HepG2 (cell line): ENCODE data around the gene SP7.

Experiments
- CREB1 ChIP-seq, 2 experiments: fragments of 450-650 bp in 1 of 2; IDR thresholded peaks; 2 replicates each; pipeline ENCODE4 v1.6.1; 2016 to 2017; ENCODE audit warnings: control low read depth in 1 of 2, mild to moderate bottlenecking in 1 of 2, missing compliant biosample characterization in 1 of 2, missing genetic modification characterization in 1 of 2
- GLI4 ChIP-seq: sonication (generic); formaldehyde crosslinking; IDR thresholded peaks from 2 replicates; pipeline ENCODE4 v1.5.1; 2020; ENCODE audit warnings: missing genetic modification reagents, mild to moderate bottlenecking, moderate library complexity, borderline replicate concordance
- KDM5A ChIP-seq: fragments of 200-600 bp; sonication (generic); IDR thresholded peaks from 2 replicates; pipeline ENCODE4 v1.7.0; 2018; ENCODE audit warnings: antibody characterized with exemption, mild to moderate bottlenecking, low read length, borderline replicate concordance
- MZF1 ChIP-seq: sonication (generic); formaldehyde crosslinking; IDR thresholded peaks from 2 replicates; pipeline ENCODE4 v1.8.1; 2023; ENCODE audit warnings: mild to moderate bottlenecking, missing genetic modification reagents, borderline replicate concordance
- POLR2A ChIP-seq, 2 experiments: IDR thresholded peaks; 2 replicates each; pipeline ENCODE4 v1.6.1; 2011; ENCODE audit warnings: low read depth in 2 of 2, low read length in 2 of 2, mild to moderate bottlenecking in 1 of 2, moderate library complexity in 1 of 2; ENCODE audit not compliant: insufficient read depth in 1 of 2
- TARDBP ChIP-seq: sonication (generic); formaldehyde crosslinking; IDR thresholded peaks from 2 replicates; pipeline ENCODE4 v1.8.0; 2022; ENCODE audit warnings: mild to moderate bottlenecking, missing genetic modification reagents
- ZNF7 ChIP-seq: IDR thresholded peaks from 2 replicates; pipeline ENCODE4 v1.6.1; 2016; ENCODE audit warnings: missing biosample characterization, missing genetic modification reagents
- TF ChIP-seq, protein P1 (sequence below): sonication (generic); formaldehyde crosslinking; IDR thresholded peaks from 2 replicates; pipeline ENCODE4 v1.5.0; 2020; ENCODE audit warnings: mild to moderate bottlenecking, missing genetic modification reagents, moderate library complexity
- TF ChIP-seq, protein P2 (sequence below): conservative IDR thresholded peaks from 2 replicates; pipeline ENCODE4 v1.6.1; 2018; ENCODE audit warnings: missing genetic modification reagents

- no peak for TF ChIP-seq MZF1 (CRISPR knock-in tag)
- TF ChIP-seq, protein P1, sequence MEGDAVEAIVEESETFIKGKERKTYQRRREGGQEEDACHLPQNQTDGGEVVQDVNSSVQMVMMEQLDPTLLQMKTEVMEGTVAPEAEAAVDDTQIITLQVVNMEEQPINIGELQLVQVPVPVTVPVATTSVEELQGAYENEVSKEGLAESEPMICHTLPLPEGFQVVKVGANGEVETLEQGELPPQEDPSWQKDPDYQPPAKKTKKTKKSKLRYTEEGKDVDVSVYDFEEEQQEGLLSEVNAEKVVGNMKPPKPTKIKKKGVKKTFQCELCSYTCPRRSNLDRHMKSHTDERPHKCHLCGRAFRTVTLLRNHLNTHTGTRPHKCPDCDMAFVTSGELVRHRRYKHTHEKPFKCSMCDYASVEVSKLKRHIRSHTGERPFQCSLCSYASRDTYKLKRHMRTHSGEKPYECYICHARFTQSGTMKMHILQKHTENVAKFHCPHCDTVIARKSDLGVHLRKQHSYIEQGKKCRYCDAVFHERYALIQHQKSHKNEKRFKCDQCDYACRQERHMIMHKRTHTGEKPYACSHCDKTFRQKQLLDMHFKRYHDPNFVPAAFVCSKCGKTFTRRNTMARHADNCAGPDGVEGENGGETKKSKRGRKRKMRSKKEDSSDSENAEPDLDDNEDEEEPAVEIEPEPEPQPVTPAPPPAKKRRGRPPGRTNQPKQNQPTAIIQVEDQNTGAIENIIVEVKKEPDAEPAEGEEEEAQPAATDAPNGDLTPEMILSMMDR = no peak
- no peak for TF ChIP-seq KDM5A
- TF ChIP-seq GLI4 = no peak
- TF ChIP-seq POLR2A (IDR thresholded peaks at IDR 0.05; ENCODE audit: insufficient read depth in 1 of 2, low read depth in 2 of 2, low read length in 2 of 2) = no peak
- no peak for TF ChIP-seq CREB1 (IDR thresholded peaks at IDR 0.05)
- no peak for TF ChIP-seq CREB1 (CRISPR knock-in tag; IDR thresholded peaks at IDR 0.05)
- TF ChIP-seq ZNF7 (CRISPR knock-in tag) = no peak
- TF ChIP-seq TARDBP (CRISPR knock-in tag) = no peak
- TF ChIP-seq, protein P2, sequence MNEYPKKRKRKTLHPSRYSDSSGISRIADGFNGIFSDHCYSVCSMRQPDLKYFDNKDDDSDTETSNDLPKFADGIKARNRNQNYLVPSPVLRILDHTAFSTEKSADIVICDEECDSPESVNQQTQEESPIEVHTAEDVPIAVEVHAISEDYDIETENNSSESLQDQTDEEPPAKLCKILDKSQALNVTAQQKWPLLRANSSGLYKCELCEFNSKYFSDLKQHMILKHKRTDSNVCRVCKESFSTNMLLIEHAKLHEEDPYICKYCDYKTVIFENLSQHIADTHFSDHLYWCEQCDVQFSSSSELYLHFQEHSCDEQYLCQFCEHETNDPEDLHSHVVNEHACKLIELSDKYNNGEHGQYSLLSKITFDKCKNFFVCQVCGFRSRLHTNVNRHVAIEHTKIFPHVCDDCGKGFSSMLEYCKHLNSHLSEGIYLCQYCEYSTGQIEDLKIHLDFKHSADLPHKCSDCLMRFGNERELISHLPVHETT (CRISPR knock-in tag) = no peak
These were observed 46.3 kb downstream of the SP7 start for GRCh38 chr12:53289891-53290290.
